Measurements from ENCODE around the gene CBFA2T3. TPM values are rescaled to one million over a fixed set of nuclear protein-coding genes. Genes with fewer than 3 reads are reported as not detected.

CBFA2T3 gene
- total and polyA plus RNA-seq, 2 of the 8 experiments (the other 6 are each of a cell fraction or from before 2014, with no cell fraction given), result 0.51 to 1.3 TPM

GRCh38 chr16:88939972-88940861 is 36.8 kb downstream of the CBFA2T3 start (continued):
- TF ChIP-seq USF2 (IDR thresholded peaks at IDR 0.05; ENCODE audit: low read length) (no peak), RFX5 (IDR thresholded peaks at IDR 0.05; ENCODE audit: borderline replicate concordance, low read depth, low read length) (no peak), EZH2 (IDR thresholded peaks at IDR 0.05; ENCODE audit: low read depth, low read length, severe bottlenecking) (peak; percentile 86), ASH2L (IDR thresholded peaks at IDR 0.05; ENCODE audit: low read length) (no peak), GABPA (IDR thresholded peaks at IDR 0.05; ENCODE audit: borderline replicate concordance, insufficient read depth, low read length) (peak; percentile 58; the same call in 1 of the 2 replicates)
